GM18519 (cell line): ENCODE results near the gene RPS6KA2.
"Not testable (repeated sequence)": the region's sequence is repeated elsewhere in the genome, so short reads cannot be mapped to it uniquely, and the experiment has no call there.

Experiments used
- ATAC-seq: cut with Tn5 transposase; IDR thresholded peaks from one replicate; pipeline ENCODE4 v1.9.1; 2021; ENCODE audit warnings: mild to moderate bottlenecking, moderate library complexity; ENCODE audit not compliant: unreplicated experiment, low FRiP score

RPS6KA2 gene

GRCh38 chr6:166393535-166393823 is 233.6 kb downstream of the RPS6KA2 start:
- ATAC-seq = no peak

- not testable (repeated sequence) for ATAC-seq
Measured at GRCh38 chr6:166392755-166393534, 234.1 kb downstream of the RPS6KA2 start.

DNA sequence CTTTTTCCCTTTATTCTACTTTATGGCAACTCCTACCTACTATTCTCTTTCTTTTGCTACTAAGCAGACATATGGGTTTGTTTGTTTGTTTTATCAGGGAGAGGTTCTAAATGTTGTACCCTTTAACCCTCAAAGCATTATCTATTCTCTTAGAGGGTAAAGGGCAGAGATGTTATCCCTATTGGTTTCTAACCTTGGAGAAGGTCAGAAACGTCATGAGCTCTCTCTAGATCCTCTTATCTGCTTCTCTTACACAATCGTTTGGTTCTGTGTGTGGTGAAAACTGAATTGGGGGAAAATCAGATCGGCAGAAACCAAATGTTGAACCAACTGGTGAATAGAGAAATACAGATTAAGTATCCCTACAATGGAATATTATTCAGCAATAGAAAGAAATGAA is 237.9 kb downstream of the RPS6KA2 start:
- no peak for ATAC-seq

DNA sequence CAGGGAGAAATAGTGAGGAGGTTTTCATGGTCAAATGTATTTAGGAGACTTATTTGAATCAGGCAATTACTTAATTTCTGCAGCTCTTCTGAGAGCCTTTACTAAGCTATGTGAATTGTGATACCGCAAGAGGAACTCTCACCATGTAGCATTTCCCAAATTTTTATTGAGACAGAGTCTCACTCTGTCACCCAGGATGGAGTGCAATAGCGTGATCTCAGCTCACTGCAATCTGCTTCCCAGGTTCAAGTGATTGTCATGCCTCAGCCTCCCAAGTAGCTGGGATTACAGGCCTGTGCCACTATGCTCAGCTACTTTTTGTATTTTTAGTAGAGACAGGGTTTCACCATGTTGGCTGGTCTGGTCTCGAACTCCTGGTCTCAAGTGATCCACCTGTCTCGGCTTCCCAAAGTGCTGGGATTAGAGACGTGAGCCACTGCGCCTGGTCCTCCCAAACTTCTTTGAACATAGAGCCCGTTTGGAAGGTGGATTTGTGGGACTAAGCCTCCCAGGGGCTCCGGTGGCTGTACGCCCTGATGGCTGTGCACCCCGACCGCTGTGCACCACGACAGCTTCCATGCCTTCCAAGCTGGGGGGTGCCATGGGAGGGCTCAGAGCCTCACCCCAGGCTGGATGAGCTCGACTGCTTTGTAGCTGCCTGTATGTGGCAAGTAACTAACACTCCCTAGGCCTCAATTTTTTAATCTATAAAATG is 238.6 kb downstream of the RPS6KA2 start:
- ATAC-seq = no peak

DNA sequence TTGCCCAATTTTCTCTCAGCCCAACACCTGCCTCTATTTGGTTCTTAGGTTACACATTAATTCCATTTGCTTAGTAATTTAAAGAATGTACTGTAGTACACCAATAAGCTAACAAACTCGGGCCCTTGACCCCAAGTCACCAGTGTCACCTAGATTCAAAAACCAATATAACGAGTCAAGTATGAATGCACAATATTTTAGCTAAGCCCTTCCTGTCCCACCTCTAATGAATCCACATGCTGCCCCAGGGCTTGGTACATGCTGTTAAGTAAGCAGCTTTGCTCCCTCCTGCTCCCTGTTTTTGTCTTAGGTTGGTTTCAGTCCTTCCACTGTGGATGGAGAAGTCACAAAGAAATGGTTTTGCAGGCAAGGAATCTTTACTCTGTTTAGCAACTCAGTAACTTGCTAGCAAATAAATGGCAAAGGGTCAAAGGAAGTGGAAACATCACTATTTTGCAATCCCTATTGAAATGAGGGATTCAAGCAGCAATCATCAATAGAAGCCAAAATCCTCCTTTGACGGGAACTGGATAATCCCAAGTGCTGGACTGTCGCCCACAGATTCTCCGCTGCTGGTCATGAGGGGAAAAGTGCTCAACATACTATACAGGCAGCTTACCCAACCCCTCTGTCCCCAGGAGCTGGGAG is 239.3 kb downstream of the RPS6KA2 start:
- ATAC-seq = no peak

GRCh38 chr6:166387098-166387497 is 240.0 kb downstream of the RPS6KA2 start:
- ATAC-seq = not testable (repeated sequence)

GRCh38 chr6:166386111-166386510 is 240.9 kb downstream of the RPS6KA2 start:
- ATAC-seq = no peak

DNA sequence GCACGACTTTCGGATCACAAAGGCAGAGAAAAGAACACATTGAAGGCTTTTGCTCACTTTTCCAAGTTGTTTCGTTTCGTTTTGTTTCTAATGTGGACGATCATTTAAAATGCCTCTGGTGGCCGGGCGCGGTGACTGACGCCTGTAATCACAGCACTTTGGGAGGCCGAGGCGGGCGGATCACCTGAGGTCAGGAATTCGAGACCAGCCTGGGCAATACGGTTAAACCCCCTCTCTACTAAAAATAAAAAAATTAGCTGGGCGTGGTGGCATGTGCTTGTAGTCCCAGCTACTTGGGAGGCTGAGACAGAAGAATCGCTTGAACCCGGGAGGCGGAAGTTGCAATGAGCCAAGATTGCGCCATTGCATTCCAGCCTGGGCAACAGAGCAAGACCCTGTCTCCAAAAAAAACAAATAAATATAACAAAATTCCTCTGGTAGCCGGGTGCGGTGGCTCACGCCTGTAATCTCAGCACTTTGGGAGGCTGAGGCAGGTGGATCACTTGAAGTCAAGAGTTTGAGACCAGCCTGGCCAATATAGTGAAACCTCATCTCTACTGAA is 243.2 kb downstream of the RPS6KA2 start:
- ATAC-seq = not testable (repeated sequence)

GRCh38 chr6:166382933-166383801 is 243.9 kb downstream of the RPS6KA2 start, which contains the start of gene MPC1:
TSS of gene MPC1 (minus strand) at chr6:166382940. CDS start at chr6:166382876, 64 bp downstream.
- ATAC-seq = peak; percentile 76

- no peak for ATAC-seq
Measured at GRCh38 chr6:166382500-166382932, 244.5 kb downstream of the RPS6KA2 start.

- ATAC-seq = peak; percentile 36
Measured at GRCh38 chr6:166381733-166382499, 245.1 kb downstream of the RPS6KA2 start.

DNA sequence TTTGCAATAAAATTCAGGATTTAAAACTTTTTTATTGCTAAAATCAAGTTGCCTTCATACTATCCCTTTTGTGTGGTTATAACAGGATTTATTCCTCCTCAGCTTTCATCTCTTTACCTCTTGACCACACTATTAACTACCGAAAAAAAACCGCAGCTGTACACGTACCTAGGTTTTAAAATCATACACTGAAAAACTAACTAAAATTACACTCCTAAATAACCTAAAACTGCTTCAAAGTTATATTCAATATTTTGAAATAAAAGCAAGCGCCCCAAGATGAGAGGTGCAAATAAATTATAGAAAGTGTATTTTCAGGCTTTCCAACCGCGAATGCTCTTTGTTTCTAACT is 245.7 kb downstream of the RPS6KA2 start:
- ATAC-seq = no peak

DNA sequence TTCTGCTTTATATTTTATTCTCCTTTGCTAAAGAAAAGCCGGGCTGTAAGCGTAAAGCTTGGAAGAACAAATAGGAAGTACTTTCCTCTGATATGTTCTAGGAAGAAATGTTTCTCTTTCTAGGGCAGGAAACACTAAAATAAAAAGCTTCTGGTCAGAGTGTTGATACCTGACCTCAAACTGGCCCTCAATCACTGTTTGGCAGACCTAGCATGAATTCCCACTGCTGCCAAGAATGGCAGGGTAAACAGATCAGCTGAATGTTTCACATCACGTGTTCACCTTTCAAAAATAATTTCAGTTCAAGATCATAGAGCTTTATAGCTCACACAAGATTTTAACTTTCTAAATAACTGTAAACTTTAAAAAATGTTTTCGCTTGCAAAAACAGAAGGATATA is 247.3 kb downstream of the RPS6KA2 start:
- ATAC-seq = no peak

DNA sequence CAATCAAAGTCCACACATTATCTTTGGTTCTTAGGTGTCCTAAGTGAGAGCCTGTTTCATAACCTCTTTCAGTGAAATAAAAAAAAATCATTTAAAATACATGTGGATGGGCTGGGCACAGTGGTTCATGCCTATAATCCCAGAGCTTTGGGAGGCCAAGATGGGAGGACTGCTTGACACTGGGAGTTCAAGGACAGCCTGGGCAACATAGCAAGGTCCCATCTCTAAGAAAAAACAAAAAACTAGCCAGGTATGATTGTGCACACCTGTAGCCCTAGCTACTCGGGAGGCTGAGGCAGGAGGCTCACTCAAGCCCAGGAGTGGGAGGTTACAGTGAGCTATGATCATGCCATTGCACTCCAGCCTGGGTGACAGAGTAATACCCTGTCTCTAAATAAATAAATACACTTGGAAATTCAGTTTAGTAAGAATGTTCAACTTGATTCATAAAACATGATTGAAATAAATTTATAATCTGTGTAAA is 247.9 kb downstream of the RPS6KA2 start:
- ATAC-seq = no peak

- no peak for ATAC-seq
Measured at GRCh38 chr6:166377721-166378120, 249.3 kb downstream of the RPS6KA2 start.

DNA sequence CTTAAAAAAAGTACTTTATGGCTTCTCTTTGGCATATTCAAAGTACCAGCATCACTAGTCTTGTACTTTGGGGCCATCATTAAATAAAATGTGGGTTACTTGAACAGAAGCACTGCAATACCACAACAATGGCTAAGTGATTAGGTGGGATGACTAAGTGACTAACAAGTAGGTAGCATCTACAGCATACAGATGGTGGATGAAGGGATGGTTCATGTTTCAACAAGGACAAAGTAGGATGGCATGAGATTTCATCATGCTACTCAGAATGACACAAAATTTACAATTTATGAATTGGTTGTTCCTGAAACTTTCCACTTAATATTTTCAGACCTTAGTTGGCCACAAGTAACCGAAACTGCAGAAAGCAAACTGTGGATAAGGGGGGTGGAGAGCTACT is 252.0 kb downstream of the RPS6KA2 start:
- no peak for ATAC-seq

DNA sequence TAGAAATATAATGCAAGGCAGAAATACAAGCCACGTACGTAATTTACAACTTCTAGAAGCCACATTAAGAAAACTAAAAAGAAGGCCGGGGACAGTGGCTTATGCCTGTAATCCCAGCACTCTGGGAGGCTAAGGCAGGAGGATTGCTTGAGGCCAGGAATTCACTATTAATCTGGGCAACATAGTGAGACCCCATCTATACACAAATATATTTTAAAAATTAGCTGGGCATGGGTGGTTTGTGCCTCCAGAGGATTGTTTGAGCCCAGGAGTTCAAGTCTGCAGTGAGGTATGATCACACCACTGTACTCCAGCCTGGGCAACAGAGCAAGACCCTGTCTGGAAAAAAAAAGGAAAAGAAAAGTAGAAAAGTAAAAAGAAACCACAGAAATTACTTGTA is 256.6 kb downstream of the RPS6KA2 start:
- no peak for ATAC-seq

- no peak for ATAC-seq
Measured at GRCh38 chr6:166369782-166370181, 257.3 kb downstream of the RPS6KA2 start.

DNA sequence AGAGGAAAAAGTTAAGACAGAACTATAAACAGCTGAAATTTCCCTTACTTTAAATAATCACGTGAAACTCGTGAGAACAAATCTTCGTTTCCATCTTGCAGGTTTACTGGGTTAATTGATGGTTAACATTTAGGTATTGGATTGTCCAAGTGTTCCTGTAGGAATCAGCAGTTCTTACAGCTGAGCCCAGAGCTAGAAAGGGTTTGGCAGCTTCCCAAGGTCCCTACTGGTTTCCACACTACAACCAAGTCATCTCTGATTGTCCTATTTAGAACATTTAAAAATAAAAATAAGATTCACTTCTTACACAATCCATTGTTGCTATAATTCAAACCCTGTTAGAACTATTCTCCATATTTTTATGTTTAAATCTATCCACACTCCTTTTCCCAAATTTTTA is 260.1 kb downstream of the RPS6KA2 start:
- ATAC-seq = no peak
